MM.1S (cell line): ENCODE data around the gene RAD54L2.
"Not testable (repeated sequence)": the region's sequence is repeated elsewhere in the genome, so short reads cannot be mapped to it uniquely, and the experiment has no call there.

Experiments
- DNase-seq: peaks from one replicate; pipeline ENCODE4 v3.0.0-alpha.2; 2015
- H2AFZ ChIP-seq: fragments of 300-600 bp; sonication (generic); 2 replicates; pipeline ENCODE4 v1.6.0; 2016; ENCODE audit warnings: antibody characterized with exemption, low read length
- H3F3A ChIP-seq: fragments of 300-600 bp; sonication (generic); 2 replicates; pipeline ENCODE4 v1.6.1; 2016; ENCODE audit warnings: mild to moderate bottlenecking, antibody characterized with exemption, low read length, moderate library complexity, mixed read lengths; ENCODE audit not compliant: insufficient read depth
- H3K27ac ChIP-seq: fragments of 300-600 bp; sonication (generic); 2 replicates; pipeline ENCODE4 v1.5.1; 2016; ENCODE audit warnings: mild to moderate bottlenecking, low read length
- H3K27me3 ChIP-seq: fragments of 300-600 bp; sonication (generic); replicated peaks from 2 replicates; pipeline ENCODE4 v1.6.0; 2016; ENCODE audit warnings: low read length; ENCODE audit not compliant: insufficient read depth
- H3K36me3 ChIP-seq: fragments of 300-600 bp; sonication (generic); replicated peaks from 2 replicates; pipeline ENCODE4 v1.6.1; 2016; ENCODE audit warnings: mild to moderate bottlenecking, low read length, mixed read lengths; ENCODE audit not compliant: insufficient read depth
- H3K4me1 ChIP-seq: fragments of 300-600 bp; sonication (generic); 2 replicates; pipeline ENCODE4 v1.6.1; 2016; ENCODE audit warnings: low read length, mixed read lengths
- H3K4me2 ChIP-seq: fragments of 300-600 bp; sonication (generic); 2 replicates; pipeline ENCODE4 v1.6.0; 2016; ENCODE audit warnings: low read depth, low read length
- H3K4me3 ChIP-seq: fragments of 300-600 bp; sonication (generic); 2 replicates; pipeline ENCODE4 v1.5.1; 2016; ENCODE audit warnings: low read length, mixed read lengths
- H3K79me2 ChIP-seq: fragments of 300-600 bp; sonication (generic); 2 replicates; pipeline ENCODE4 v1.6.1; 2016; ENCODE audit warnings: mixed run types, low read length, mixed read lengths
- H3K9ac ChIP-seq: fragments of 300-600 bp; sonication (generic); 2 replicates; pipeline ENCODE4 v1.6.1; 2016; ENCODE audit warnings: low read length, mixed read lengths
- H3K9me2 ChIP-seq: fragments of 300-600 bp; sonication (generic); replicated peaks from 2 replicates; pipeline ENCODE4 v1.6.1; 2016; ENCODE audit warnings: mild to moderate bottlenecking, low read length, mixed read lengths; ENCODE audit not compliant: insufficient read depth
- H3K9me3 ChIP-seq: fragments of 300-600 bp; sonication (generic); replicated peaks from 2 replicates; pipeline ENCODE4 v1.6.1; 2016; ENCODE audit warnings: mild to moderate bottlenecking, low read length, mixed read lengths; ENCODE audit not compliant: insufficient read depth
- H4K20me1 ChIP-seq: fragments of 300-600 bp; sonication (generic); 2 replicates; pipeline ENCODE4 v1.6.1; 2016; ENCODE audit warnings: mild to moderate bottlenecking, low read length, moderate library complexity, mixed read lengths; ENCODE audit not compliant: insufficient read depth
- CTCF ChIP-seq: fragments of 300-600 bp; sonication (generic); IDR thresholded peaks from 2 replicates; pipeline ENCODE4 v1.5.1; 2016; ENCODE audit warnings: antibody characterized with exemption, low read length, mixed read lengths
- EZH2 ChIP-seq: fragments of 300-600 bp; sonication (generic); optimal IDR thresholded peaks from 2 replicates; pipeline ENCODE3; 2017; ENCODE audit warnings: low read depth, mild to moderate bottlenecking, antibody characterized with exemption, low read length, mixed read lengths
- EZH2phosphoT487 ChIP-seq: fragments of 300-600 bp; sonication (generic); IDR thresholded peaks from 2 replicates; pipeline ENCODE4 v1.6.1; 2018; ENCODE audit warnings: antibody characterized with exemption, low read length

Gene RAD54L2

GRCh38 chr3:51559411-51559888, 20.9 kb downstream of the RAD54L2 start:
- H3F3A ChIP-seq = no peaks in the 10 kb centered on the region
- no peak overlapping the region for H3K9ac ChIP-seq
- H3K36me3 ChIP-seq = no peaks in the 10 kb centered on the region
- no peaks in the 10 kb centered on the region for H4K20me1 ChIP-seq
- H3K27ac ChIP-seq = no peak overlapping the region
- no peaks in the 10 kb centered on the region for H3K9me3 ChIP-seq
- TF ChIP-seq CTCF (no peak), EZH2phosphoT487 (no peak), EZH2 (no peak)
- no peaks in the 10 kb centered on the region for H3K27me3 ChIP-seq
- DNase-seq = no peak
- H3K4me3 ChIP-seq = no peak overlapping the region
- no peak overlapping the region for H2AFZ ChIP-seq
- no peaks in the 10 kb centered on the region for H3K9me2 ChIP-seq
- H3K79me2 ChIP-seq = no peaks in the 10 kb centered on the region
- no peaks in the 10 kb centered on the region for H3K4me1 ChIP-seq
- no peak overlapping the region for H3K4me2 ChIP-seq

- DNase-seq = no peak
- H3K79me2 ChIP-seq = peaks cover 3% of the 10 kb centered on the region; the same call in 1 of the 2 replicates
- H3K4me1 ChIP-seq = no peaks in the 10 kb centered on the region
- H3K4me3 ChIP-seq = no peak overlapping the region
- no peak overlapping the region for H3K4me2 ChIP-seq
- no peak overlapping the region for H3K27ac ChIP-seq
- no peak overlapping the region for H3K9ac ChIP-seq
- TF ChIP-seq CTCF (no peak), EZH2phosphoT487 (no peak), EZH2 (no peak)
- H2AFZ ChIP-seq = no peak overlapping the region
- H3K36me3 ChIP-seq = no peaks in the 10 kb centered on the region
- no peaks in the 10 kb centered on the region for H3F3A ChIP-seq
- H3K27me3 ChIP-seq = no peaks in the 10 kb centered on the region
- H3K9me3 ChIP-seq = no peaks in the 10 kb centered on the region
- no peaks in the 10 kb centered on the region for H4K20me1 ChIP-seq
- no peaks in the 10 kb centered on the region for H3K9me2 ChIP-seq
These were observed 21.4 kb downstream of the RAD54L2 start for GRCh38 chr3:51559961-51560360.

GRCh38 chr3:51562403-51562802, 23.9 kb downstream of the RAD54L2 start:
- H3K9me3 ChIP-seq, H3K4me2 ChIP-seq, H2AFZ ChIP-seq, H3K36me3 ChIP-seq, H3K27ac ChIP-seq, H3K9me2 ChIP-seq, DNase-seq, H3K9ac ChIP-seq, H4K20me1 ChIP-seq, H3K4me3 ChIP-seq, H3F3A ChIP-seq, H3K4me1 ChIP-seq, H3K27me3 ChIP-seq: not testable (repeated sequence)
- peaks cover 13% of the 10 kb centered on the region; the same call in 1 of the 2 replicates for H3K79me2 ChIP-seq

GRCh38 chr3:51568036-51568435, 29.5 kb downstream of the RAD54L2 start:
- Histone ChIP-seq H3K4me1 (no peaks in the 10 kb centered on the region), H3K36me3 (no peaks in the 10 kb centered on the region; the same call in 1 of the 2 replicates), H3K9me3 (no peaks in the 10 kb centered on the region), H4K20me1 (no peaks in the 10 kb centered on the region), H3F3A (no peaks in the 10 kb centered on the region), H3K27ac (no peak overlapping the region), H3K9ac (no peak overlapping the region), H2AFZ (no peak overlapping the region), H3K4me3 (no peak overlapping the region), H3K79me2 (peaks cover 13% of the 10 kb centered on the region; the same call in 1 of the 2 replicates), H3K4me2 (no peak overlapping the region), H3K9me2 (no peaks in the 10 kb centered on the region), H3K27me3 (no peaks in the 10 kb centered on the region)
- TF ChIP-seq EZH2 = no peak
- TF ChIP-seq CTCF = no peak
- no peak for TF ChIP-seq EZH2phosphoT487
- DNase-seq = no peak
